ENCODE results near the gene ARHGAP28.

Gene ARHGAP28

GRCh38 chr18:6747646-6748045, 18.1 kb downstream of the ARHGAP28 start:
- no peak for DNase-seq (ENCODE audit: low read depth, low spot score)
- no peaks in the 10 kb centered on the region for H3K27me3 ChIP-seq (ENCODE audit: control insufficient read depth, insufficient read depth, low read length)
- H3K4me1 ChIP-seq (ENCODE audit: control insufficient read depth, insufficient read depth, low read length), result peaks cover 2% of the 10 kb centered on the region; the same call in 1 of the 2 replicates
- H3K4me3 ChIP-seq (ENCODE audit: low read length), result no peak overlapping the region
- no peaks in the 10 kb centered on the region for H3K36me3 ChIP-seq (ENCODE audit: control insufficient read depth, insufficient read depth, low read length)
- no peaks in the 10 kb centered on the region for H3K9me3 ChIP-seq (ENCODE audit: control insufficient read depth, insufficient read depth, low read length)
- no CpG with 5 or more reads among the region's 2 CpGs for WGBS (ENCODE audit: insufficient coverage, insufficient read length)
- H3K27ac ChIP-seq (ENCODE audit: low read length), result no peak overlapping the region

- Histone ChIP-seq H3K4me1 (ENCODE audit: control insufficient read depth, insufficient read depth, low read length) (peaks cover 2% of the 10 kb centered on the region; the same call in 1 of the 2 replicates), H3K9me3 (ENCODE audit: control insufficient read depth, insufficient read depth, low read length) (no peaks in the 10 kb centered on the region), H3K4me3 (ENCODE audit: low read length) (no peak overlapping the region), H3K36me3 (ENCODE audit: control insufficient read depth, insufficient read depth, low read length) (no peaks in the 10 kb centered on the region), H3K27ac (ENCODE audit: low read length) (no peak overlapping the region), H3K27me3 (ENCODE audit: control insufficient read depth, insufficient read depth, low read length) (no peaks in the 10 kb centered on the region)
- WGBS (ENCODE audit: insufficient coverage, insufficient read length), result no CpG with 5 or more reads among the region's 2 CpGs
- DNase-seq (ENCODE audit: low read depth, low spot score), result no peak
These were observed 18.7 kb downstream of the ARHGAP28 start for GRCh38 chr18:6748241-6748640.

GRCh38 chr18:6750411-6750810, 20.9 kb downstream of the ARHGAP28 start:
- DNase-seq (ENCODE audit: low read depth, low spot score), result no peak
- Histone ChIP-seq H3K9me3 (ENCODE audit: control insufficient read depth, insufficient read depth, low read length) (no peaks in the 10 kb centered on the region), H3K36me3 (ENCODE audit: control insufficient read depth, insufficient read depth, low read length) (no peaks in the 10 kb centered on the region), H3K27me3 (ENCODE audit: control insufficient read depth, insufficient read depth, low read length) (no peaks in the 10 kb centered on the region), H3K4me1 (ENCODE audit: control insufficient read depth, insufficient read depth, low read length) (peaks cover 2% of the 10 kb centered on the region; the same call in 1 of the 2 replicates), H3K27ac (ENCODE audit: low read length) (no peak overlapping the region), H3K4me3 (ENCODE audit: low read length) (no peak overlapping the region)
- no CpG with 5 or more reads among the region's 1 CpG for WGBS (ENCODE audit: insufficient coverage, insufficient read length)

GRCh38 chr18:6751222-6751621, 21.7 kb downstream of the ARHGAP28 start:
- no peaks in the 10 kb centered on the region for H3K9me3 ChIP-seq (ENCODE audit: control insufficient read depth, insufficient read depth, low read length)
- H3K4me1 ChIP-seq (ENCODE audit: control insufficient read depth, insufficient read depth, low read length), result peaks cover 2% of the 10 kb centered on the region; the same call in 1 of the 2 replicates
- H3K27me3 ChIP-seq (ENCODE audit: control insufficient read depth, insufficient read depth, low read length), result no peaks in the 10 kb centered on the region
- no peak for DNase-seq (ENCODE audit: low read depth, low spot score)
- no CpG with 5 or more reads among the region's 2 CpGs for WGBS (ENCODE audit: insufficient coverage, insufficient read length)
- H3K27ac ChIP-seq (ENCODE audit: low read length), result no peak overlapping the region
- H3K4me3 ChIP-seq (ENCODE audit: low read length), result no peak overlapping the region
- no peaks in the 10 kb centered on the region for H3K36me3 ChIP-seq (ENCODE audit: control insufficient read depth, insufficient read depth, low read length)

GRCh38 chr18:6752202-6752860, 22.8 kb downstream of the ARHGAP28 start:
- no peak overlapping the region for H3K27ac ChIP-seq (ENCODE audit: low read length)
- H3K9me3 ChIP-seq (ENCODE audit: control insufficient read depth, insufficient read depth, low read length), result no peaks in the 10 kb centered on the region
- no CpG with 5 or more reads among the region's 6 CpGs for WGBS (ENCODE audit: insufficient coverage, insufficient read length)

GRCh38 chr18:6755107-6755506, 25.6 kb downstream of the ARHGAP28 start:
- no peaks in the 10 kb centered on the region for H3K9me3 ChIP-seq (ENCODE audit: control insufficient read depth, insufficient read depth, low read length)
- H3K4me3 ChIP-seq (ENCODE audit: low read length), result no peak overlapping the region
- H3K4me1 ChIP-seq (ENCODE audit: control insufficient read depth, insufficient read depth, low read length), result peaks cover 2% of the 10 kb centered on the region; the same call in 1 of the 2 replicates
- DNase-seq (ENCODE audit: low read depth, low spot score), result no peak
- H3K36me3 ChIP-seq (ENCODE audit: control insufficient read depth, insufficient read depth, low read length), result no peaks in the 10 kb centered on the region
- no peak overlapping the region for H3K27ac ChIP-seq (ENCODE audit: low read length)
- H3K27me3 ChIP-seq (ENCODE audit: control insufficient read depth, insufficient read depth, low read length), result no peaks in the 10 kb centered on the region
- WGBS (ENCODE audit: insufficient coverage, insufficient read length), result no CpG with 5 or more reads among the region's 5 CpGs

More at GRCh38 chr18:6752202-6752860, 22.8 kb downstream of the ARHGAP28 start:
- no peak overlapping the region for H3K4me3 ChIP-seq (ENCODE audit: low read length)
- H3K4me1 ChIP-seq (ENCODE audit: control insufficient read depth, insufficient read depth, low read length), result peaks cover 2% of the 10 kb centered on the region; the same call in 1 of the 2 replicates
- no peaks in the 10 kb centered on the region for H3K36me3 ChIP-seq (ENCODE audit: control insufficient read depth, insufficient read depth, low read length)
- no peaks in the 10 kb centered on the region for H3K27me3 ChIP-seq (ENCODE audit: control insufficient read depth, insufficient read depth, low read length)
- DNase-seq (ENCODE audit: low read depth, low spot score), result peak; percentile 91

GRCh38 chr18:6757931-6758330, 28.4 kb downstream of the ARHGAP28 start:
- H3K4me1 ChIP-seq (ENCODE audit: control insufficient read depth, insufficient read depth, low read length), result no peaks in the 10 kb centered on the region
- H3K27me3 ChIP-seq (ENCODE audit: control insufficient read depth, insufficient read depth, low read length), result no peaks in the 10 kb centered on the region
- no peak for DNase-seq (ENCODE audit: low read depth, low spot score)
- no CpG with 5 or more reads among the region's 4 CpGs for WGBS (ENCODE audit: insufficient coverage, insufficient read length)
- no peak overlapping the region for H3K4me3 ChIP-seq (ENCODE audit: low read length)
- no peaks in the 10 kb centered on the region for H3K36me3 ChIP-seq (ENCODE audit: control insufficient read depth, insufficient read depth, low read length)
- no peaks in the 10 kb centered on the region for H3K9me3 ChIP-seq (ENCODE audit: control insufficient read depth, insufficient read depth, low read length)
- no peak overlapping the region for H3K27ac ChIP-seq (ENCODE audit: low read length)

GRCh38 chr18:6759579-6759978, 30.1 kb downstream of the ARHGAP28 start:
- H3K36me3 ChIP-seq (ENCODE audit: control insufficient read depth, insufficient read depth, low read length), result no peaks in the 10 kb centered on the region
- H3K9me3 ChIP-seq (ENCODE audit: control insufficient read depth, insufficient read depth, low read length), result no peaks in the 10 kb centered on the region
- WGBS (ENCODE audit: insufficient coverage, insufficient read length), result no CpG with 5 or more reads among the region's 2 CpGs
- no peak overlapping the region for H3K27ac ChIP-seq (ENCODE audit: low read length)
- H3K4me1 ChIP-seq (ENCODE audit: control insufficient read depth, insufficient read depth, low read length), result no peaks in the 10 kb centered on the region
- no peaks in the 10 kb centered on the region for H3K27me3 ChIP-seq (ENCODE audit: control insufficient read depth, insufficient read depth, low read length)
- H3K4me3 ChIP-seq (ENCODE audit: low read length), result no peak overlapping the region
- no peak for DNase-seq (ENCODE audit: low read depth, low spot score)

GRCh38 chr18:6763524-6763923, 34.0 kb downstream of the ARHGAP28 start:
- H3K36me3 ChIP-seq (ENCODE audit: control insufficient read depth, insufficient read depth, low read length), result no peaks in the 10 kb centered on the region
- DNase-seq (ENCODE audit: low read depth, low spot score), result no peak
- no peaks in the 10 kb centered on the region for H3K4me1 ChIP-seq (ENCODE audit: control insufficient read depth, insufficient read depth, low read length)
- H3K4me3 ChIP-seq (ENCODE audit: low read length), result no peak overlapping the region
- no CpG with 5 or more reads among the region's 6 CpGs for WGBS (ENCODE audit: insufficient coverage, insufficient read length)
- H3K27ac ChIP-seq (ENCODE audit: low read length), result no peak overlapping the region
- no peaks in the 10 kb centered on the region for H3K27me3 ChIP-seq (ENCODE audit: control insufficient read depth, insufficient read depth, low read length)
- H3K9me3 ChIP-seq (ENCODE audit: control insufficient read depth, insufficient read depth, low read length), result no peaks in the 10 kb centered on the region

GRCh38 chr18:6764382-6764781, 34.9 kb downstream of the ARHGAP28 start:
- H3K27me3 ChIP-seq (ENCODE audit: control insufficient read depth, insufficient read depth, low read length), result no peaks in the 10 kb centered on the region
- no CpG with 5 or more reads among the region's 3 CpGs for WGBS (ENCODE audit: insufficient coverage, insufficient read length)
- no peaks in the 10 kb centered on the region for H3K4me1 ChIP-seq (ENCODE audit: control insufficient read depth, insufficient read depth, low read length)
- DNase-seq (ENCODE audit: low read depth, low spot score), result no peak
- no peak overlapping the region for H3K27ac ChIP-seq (ENCODE audit: low read length)
- H3K4me3 ChIP-seq (ENCODE audit: low read length), result no peak overlapping the region
- H3K36me3 ChIP-seq (ENCODE audit: control insufficient read depth, insufficient read depth, low read length), result no peaks in the 10 kb centered on the region
- H3K9me3 ChIP-seq (ENCODE audit: control insufficient read depth, insufficient read depth, low read length), result no peaks in the 10 kb centered on the region

- Histone ChIP-seq H3K4me3 (ENCODE audit: low read length) (no peak overlapping the region), H3K27me3 (ENCODE audit: control insufficient read depth, insufficient read depth, low read length) (no peaks in the 10 kb centered on the region), H3K4me1 (ENCODE audit: control insufficient read depth, insufficient read depth, low read length) (peaks cover 2% of the 10 kb centered on the region), H3K36me3 (ENCODE audit: control insufficient read depth, insufficient read depth, low read length) (no peaks in the 10 kb centered on the region), H3K9me3 (ENCODE audit: control insufficient read depth, insufficient read depth, low read length) (no peaks in the 10 kb centered on the region), H3K27ac (ENCODE audit: low read length) (no peak overlapping the region)
- no CpG with 5 or more reads among the region's 2 CpGs for WGBS (ENCODE audit: insufficient coverage, insufficient read length)
- DNase-seq (ENCODE audit: low read depth, low spot score), result no peak
These were observed 44.3 kb downstream of the ARHGAP28 start for GRCh38 chr18:6773777-6774176.
